Activated B cell treated with CpG ODN at 0.5 μM for 24 hours (primary cell): ENCODE results near the gene ASCL3. TPM values are rescaled to one million over a fixed set of nuclear protein-coding genes. Genes with fewer than 3 reads are reported as not detected.

Source experiments
- ATAC-seq: fragments of 200-7000 bp; cut with Tn5 transposase; one replicate; pipeline ENCODE4 v1.10.0; 2021; ENCODE audit warnings: low read depth, mild to moderate bottlenecking, moderate library complexity
- CTCF ChIA-PET: fragments of 350-600 bp; sonication (Branson Sonifier 250); formaldehyde crosslinking; loops from one replicate; lab custom pipeline; 2021; ENCODE audit warnings: antibody characterized with exemption; lab: Charles Lee
- POLR2A ChIA-PET: fragments of 350-600 bp; sonication (Branson Sonifier 250); formaldehyde crosslinking; loops from one replicate; lab custom pipeline; 2021; ENCODE audit warnings: antibody characterized with exemption; lab: Charles Lee
- DNase-seq: peaks from one replicate; pipeline ENCODE4 v3.0.0; 2022
- H3K27ac Mint-ChIP-seq: one replicate; pipeline ENCODE4 v1.8.0; 2020; ENCODE audit warnings: mixed read lengths
- H3K27me3 Mint-ChIP-seq: one replicate; pipeline ENCODE4 v1.8.0; 2021; ENCODE audit warnings: mixed read lengths
- H3K36me3 Mint-ChIP-seq: one replicate; pipeline ENCODE4 v1.8.0; 2021; ENCODE audit warnings: low read depth, mixed read lengths
- H3K4me1 Mint-ChIP-seq: one replicate; pipeline ENCODE4 v1.8.0; 2021; ENCODE audit warnings: mixed read lengths
- H3K4me3 Mint-ChIP-seq: one replicate; pipeline ENCODE4 v1.8.0; 2020; ENCODE audit warnings: mild to moderate bottlenecking, mixed read lengths
- H3K9me3 Mint-ChIP-seq: one replicate; pipeline ENCODE4 v1.8.0; 2020; ENCODE audit warnings: mixed read lengths
- CTCF ChIP-seq: fragments of 200-600 bp; IDR thresholded peaks from one replicate; pipeline ENCODE4 v1.8.0; 2022; ENCODE audit warnings: antibody characterized with exemption, mild to moderate bottlenecking
- intact Hi-C: fragments of 100-400 bp; cut with micrococcal nuclease; formaldehyde crosslinking; loops from one replicate; pipeline ENCODE4 v1.15.1; 2024
- total RNA-seq: library from RNA; stranded (reverse); gene quantifications from 2 replicates; pipeline ENCODE4 v1.2.3, GENCODE V29; 2022

Gene ASCL3
- total RNA-seq, 1 donor from 2014 or later = not detected

- ATAC-seq (no peak), DNase-seq (no peak)
- Mint-ChIP-seq H3K27ac (no peak overlapping the region), H3K9me3 (no peaks in the 10 kb centered on the region), H3K27me3 (no peaks in the 10 kb centered on the region), H3K4me3 (no peak overlapping the region), H3K4me1 (no peaks in the 10 kb centered on the region), H3K36me3 (no peaks in the 10 kb centered on the region)
- intact Hi-C loops = no loop called here
- CTCF ChIA-PET = no interaction called here
- POLR2A ChIA-PET = no interaction called here
- TF ChIP-seq CTCF = no peak
Observed at GRCh38 chr11:8971196-8971923, 28.5 kb upstream of the ASCL3 start.

GRCh38 chr11:8967184-8967583 lies 24.4 kb upstream of the ASCL3 start:
- TF ChIP-seq CTCF = no peak
- Mint-ChIP-seq H3K27me3 (no peaks in the 10 kb centered on the region), H3K4me3 (no peak overlapping the region), H3K27ac (no peak overlapping the region), H3K4me1 (peaks cover 28% of the 10 kb centered on the region), H3K9me3 (no peaks in the 10 kb centered on the region), H3K36me3 (peaks cover 4% of the 10 kb centered on the region)
- intact Hi-C loops = loop anchor here (10.0 kb wide), 1 partner anchor 762 kb away; no protein-coding TSS in a partner anchor
- DNase-seq (no peak), ATAC-seq (no peak)
- ChIA-PET POLR2A (interaction anchor here (0.6 kb wide), 1 partner anchor 620 kb away, joined by 3 read pairs; no protein-coding TSS in a partner anchor), CTCF (no interaction called here)

GRCh38 chr11:8964324-8965320 lies 21.8 kb upstream of the ASCL3 start, which contains the start of gene TMEM9B:
Gene TMEM9B, minus strand, starts transcription at chr11:8964442. Its CDS starts 129 bp downstream, at chr11:8964313.
- intact Hi-C loops = loop anchor here (1.0 to 10.0 kb wide), 9 partner anchors 40 to 977 kb away; partner anchors contain the start of genes AKIP1, EIF3F, IPO7 and NRIP3
- no peaks in the 10 kb centered on the region for H3K9me3 Mint-ChIP-seq
- H3K36me3 Mint-ChIP-seq = peaks cover 11% of the 10 kb centered on the region
- CTCF ChIA-PET = no interaction called here
- no peaks in the 10 kb centered on the region for H3K27me3 Mint-ChIP-seq
- peak; percentile 84 for DNase-seq
- peak within 1 kb of the TSS; percentile 96 for H3K4me3 Mint-ChIP-seq
- peak within 1 kb of the TSS; percentile 92 for H3K27ac Mint-ChIP-seq
- peak; percentile 82 for ATAC-seq
- H3K4me1 Mint-ChIP-seq = peaks cover 35% of the 10 kb centered on the region
- no peak for TF ChIP-seq CTCF
- POLR2A ChIA-PET = interaction anchor here (0.5 to 2.6 kb wide), 14 partner anchors 9 to 1844 kb away, joined by 3 to 20 read pairs (median 6); partner anchors contain the start of genes AKIP1, EIF4G2, IPO7 and NRIP3

GRCh38 chr11:8963569-8964323 lies 20.9 kb upstream of the ASCL3 start:
- Mint-ChIP-seq H3K27ac (peak overlapping the region; percentile 92), H3K4me3 (peak overlapping the region; percentile 96), H3K27me3 (no peaks in the 10 kb centered on the region), H3K36me3 (peaks cover 16% of the 10 kb centered on the region), H3K9me3 (no peaks in the 10 kb centered on the region), H3K4me1 (peaks cover 38% of the 10 kb centered on the region)
- ATAC-seq (peak; percentile 71), DNase-seq (no peak)
- intact Hi-C loops = loop anchor here (1.0 to 10.0 kb wide), 9 partner anchors 41 to 976 kb away; partner anchors contain the start of genes AKIP1, EIF3F, IPO7 and NRIP3
- TF ChIP-seq CTCF = no peak
- POLR2A ChIA-PET = interaction anchor here (0.6 to 2.6 kb wide), 17 partner anchors 8 to 1845 kb away, joined by 3 to 20 read pairs (median 5); partner anchors contain the start of genes AKIP1, EIF4G2, IPO7 and NRIP3
- CTCF ChIA-PET = no interaction called here
